ENCODE results near the gene NTRK1. TPM values are rescaled to one million over a fixed set of nuclear protein-coding genes. Genes with fewer than 3 reads are reported as not detected.

The NTRK1 gene
- total RNA-seq, 1 donor from 2014 or later = 0.23 TPM

- H3K4me3 Mint-ChIP-seq (ENCODE audit: unreplicated experiment) = no peak within 1 kb of the TSS
- H3K36me3 Mint-ChIP-seq (ENCODE audit: low read depth, unreplicated experiment) = peaks cover 9% of the 10 kb centered on the region
- H3K27me3 Mint-ChIP-seq (ENCODE audit: unreplicated experiment) = peaks cover 17% of the 10 kb centered on the region
- peaks cover 4% of the 10 kb centered on the region for H3K4me1 Mint-ChIP-seq (ENCODE audit: unreplicated experiment)
- TF ChIP-seq, protein P1, sequence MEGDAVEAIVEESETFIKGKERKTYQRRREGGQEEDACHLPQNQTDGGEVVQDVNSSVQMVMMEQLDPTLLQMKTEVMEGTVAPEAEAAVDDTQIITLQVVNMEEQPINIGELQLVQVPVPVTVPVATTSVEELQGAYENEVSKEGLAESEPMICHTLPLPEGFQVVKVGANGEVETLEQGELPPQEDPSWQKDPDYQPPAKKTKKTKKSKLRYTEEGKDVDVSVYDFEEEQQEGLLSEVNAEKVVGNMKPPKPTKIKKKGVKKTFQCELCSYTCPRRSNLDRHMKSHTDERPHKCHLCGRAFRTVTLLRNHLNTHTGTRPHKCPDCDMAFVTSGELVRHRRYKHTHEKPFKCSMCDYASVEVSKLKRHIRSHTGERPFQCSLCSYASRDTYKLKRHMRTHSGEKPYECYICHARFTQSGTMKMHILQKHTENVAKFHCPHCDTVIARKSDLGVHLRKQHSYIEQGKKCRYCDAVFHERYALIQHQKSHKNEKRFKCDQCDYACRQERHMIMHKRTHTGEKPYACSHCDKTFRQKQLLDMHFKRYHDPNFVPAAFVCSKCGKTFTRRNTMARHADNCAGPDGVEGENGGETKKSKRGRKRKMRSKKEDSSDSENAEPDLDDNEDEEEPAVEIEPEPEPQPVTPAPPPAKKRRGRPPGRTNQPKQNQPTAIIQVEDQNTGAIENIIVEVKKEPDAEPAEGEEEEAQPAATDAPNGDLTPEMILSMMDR (IDR thresholded peaks at IDR 0.05; ENCODE audit: unreplicated experiment) = no peak
- DNase-seq (ENCODE audit: low spot score) = no peak
- no peaks in the 10 kb centered on the region for H3K9me3 Mint-ChIP-seq (ENCODE audit: unreplicated experiment)
- no peak within 1 kb of the TSS for H3K27ac Mint-ChIP-seq (ENCODE audit: unreplicated experiment)
Measured at GRCh38 chr1:156816561-156817328, 43.9 kb upstream of the NTRK1 start, which contains the start of gene SH2D2A. TSS of gene SH2D2A (minus strand) at chr1:156816848. CDS start at chr1:156816708, 140 bp downstream.

GRCh38 chr1:156821801-156822200 lies 38.9 kb upstream of the NTRK1 start:
- Mint-ChIP-seq H3K27ac (ENCODE audit: unreplicated experiment) (no peak overlapping the region), H3K4me1 (ENCODE audit: unreplicated experiment) (peaks cover 12% of the 10 kb centered on the region), H3K27me3 (ENCODE audit: unreplicated experiment) (peaks cover 3% of the 10 kb centered on the region), H3K36me3 (ENCODE audit: low read depth, unreplicated experiment) (peaks cover 8% of the 10 kb centered on the region), H3K9me3 (ENCODE audit: unreplicated experiment) (no peaks in the 10 kb centered on the region), H3K4me3 (ENCODE audit: unreplicated experiment) (no peak overlapping the region)
- no peak for DNase-seq (ENCODE audit: low spot score)
- TF ChIP-seq, protein P1 (IDR thresholded peaks at IDR 0.05; ENCODE audit: unreplicated experiment) = no peak

GRCh38 chr1:156822680-156823079 lies 38.0 kb upstream of the NTRK1 start:
- Mint-ChIP-seq H3K36me3 (ENCODE audit: low read depth, unreplicated experiment) (peaks cover 8% of the 10 kb centered on the region), H3K4me1 (ENCODE audit: unreplicated experiment) (peaks cover 8% of the 10 kb centered on the region), H3K9me3 (ENCODE audit: unreplicated experiment) (no peaks in the 10 kb centered on the region), H3K27ac (ENCODE audit: unreplicated experiment) (no peak overlapping the region), H3K4me3 (ENCODE audit: unreplicated experiment) (no peak overlapping the region), H3K27me3 (ENCODE audit: unreplicated experiment) (peaks cover 3% of the 10 kb centered on the region)
- no peak for DNase-seq (ENCODE audit: low spot score)
- TF ChIP-seq, protein P1 (IDR thresholded peaks at IDR 0.05; ENCODE audit: unreplicated experiment) = no peak

DNA sequence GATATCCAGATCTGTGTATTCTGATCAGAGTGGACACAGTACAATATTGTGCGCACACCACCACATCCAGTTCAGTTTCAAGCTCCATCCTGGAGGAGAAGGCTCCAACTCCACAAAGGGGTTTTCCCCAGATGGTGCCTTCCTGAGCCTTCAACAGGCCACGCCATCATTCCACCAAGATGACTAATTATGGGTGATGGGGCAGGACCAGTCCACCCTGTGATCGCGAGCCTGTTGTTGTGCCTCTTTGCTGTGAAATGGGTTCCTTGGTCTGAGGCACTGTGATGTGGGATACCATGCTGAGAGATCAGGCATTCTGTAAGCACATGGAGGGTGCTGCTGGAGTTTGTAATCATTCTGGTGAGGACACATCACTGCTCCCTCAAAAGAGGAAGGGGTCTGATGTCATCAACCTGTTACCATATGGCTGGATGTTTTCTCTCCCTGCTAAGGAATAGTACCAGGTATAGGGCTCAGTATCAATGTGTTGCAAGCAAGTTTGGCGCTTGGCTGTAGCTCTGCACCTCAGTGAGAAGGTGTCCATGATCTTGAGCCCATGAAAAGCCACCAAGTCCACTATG lies 37.4 kb upstream of the NTRK1 start:
- no peak for DNase-seq (ENCODE audit: low spot score)
- H3K9me3 Mint-ChIP-seq (ENCODE audit: unreplicated experiment) = no peaks in the 10 kb centered on the region
- H3K27me3 Mint-ChIP-seq (ENCODE audit: unreplicated experiment) = peaks cover 3% of the 10 kb centered on the region
- H3K4me1 Mint-ChIP-seq (ENCODE audit: unreplicated experiment) = peaks cover 8% of the 10 kb centered on the region
- TF ChIP-seq, protein P1 (IDR thresholded peaks at IDR 0.05; ENCODE audit: unreplicated experiment) = no peak
- H3K36me3 Mint-ChIP-seq (ENCODE audit: low read depth, unreplicated experiment) = peaks cover 8% of the 10 kb centered on the region
- H3K4me3 Mint-ChIP-seq (ENCODE audit: unreplicated experiment) = no peak overlapping the region
- no peak overlapping the region for H3K27ac Mint-ChIP-seq (ENCODE audit: unreplicated experiment)

DNA sequence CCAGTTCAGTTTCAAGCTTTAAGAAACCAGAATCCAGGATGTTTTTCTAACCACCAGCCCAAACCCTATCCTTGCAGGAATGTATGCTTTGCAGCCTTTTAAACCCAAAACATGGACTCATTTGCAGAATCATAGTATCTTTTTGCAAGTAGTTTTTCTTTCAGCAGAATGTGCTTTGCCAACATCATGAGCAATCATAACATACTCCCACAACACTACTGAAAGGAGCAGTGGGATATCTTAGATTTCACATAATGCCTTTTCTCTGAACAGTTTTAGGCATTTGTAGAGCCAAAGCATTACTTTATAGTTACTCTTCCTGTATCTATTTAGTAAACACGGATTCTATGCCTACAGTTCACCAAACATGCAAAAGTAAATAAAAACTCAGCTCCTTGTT lies 34.0 kb upstream of the NTRK1 start:
- Mint-ChIP-seq H3K36me3 (ENCODE audit: low read depth, unreplicated experiment) (peaks cover 3% of the 10 kb centered on the region), H3K4me3 (ENCODE audit: unreplicated experiment) (no peak overlapping the region), H3K9me3 (ENCODE audit: unreplicated experiment) (no peaks in the 10 kb centered on the region), H3K27ac (ENCODE audit: unreplicated experiment) (no peak overlapping the region), H3K27me3 (ENCODE audit: unreplicated experiment) (peaks cover 5% of the 10 kb centered on the region), H3K4me1 (ENCODE audit: unreplicated experiment) (peaks cover 8% of the 10 kb centered on the region)
- no peak for DNase-seq (ENCODE audit: low spot score)
- TF ChIP-seq, protein P1 (IDR thresholded peaks at IDR 0.05; ENCODE audit: unreplicated experiment) = no peak

All from endothelial cell (in vitro differentiated cells).